ENCODE data around the gene SPOUT1. TPM values are rescaled to one million over a fixed set of nuclear protein-coding genes. Genes with fewer than 3 reads are reported as not detected.

Gene SPOUT1
- total RNA-seq, 1 donor from 2014 or later = 42.6 TPM

- peak; percentile 48 for ATAC-seq
These were observed 58.4 kb downstream of the SPOUT1 start for GRCh38 chr9:128771094-128771721.

GRCh38 chr9:128770286-128771030, 59.1 kb downstream of the SPOUT1 start:
- no peak for ATAC-seq

Other genes with a start within 250 kb of the SPOUT1 start
- gene DYNC2I2, start 172.9 kb downstream of the SPOUT1 start, total RNA-seq = 37.0 TPM
- gene SET, start 140.6 kb downstream of the SPOUT1 start, total RNA-seq = 267 TPM
- gene PKN3, start 127.3 kb downstream of the SPOUT1 start, total RNA-seq = 2.5 TPM
- 54.4 TPM for gene ZDHHC12, start 105.7 kb downstream of the SPOUT1 start, total RNA-seq
- 23.2 TPM for gene ZER1, start 57.9 kb downstream of the SPOUT1 start, total RNA-seq
- gene TBC1D13, start 42.5 kb downstream of the SPOUT1 start, total RNA-seq = 15.5 TPM
- gene ENDOG, start 11.3 kb downstream of the SPOUT1 start, total RNA-seq = 26.6 TPM
- gene KYAT1, start 52.2 kb upstream of the SPOUT1 start, total RNA-seq = 3.7 TPM
- gene LRRC8A, start 52.3 kb upstream of the SPOUT1 start, total RNA-seq = 75.8 TPM
- gene PHYHD1, start 91.2 kb upstream of the SPOUT1 start, total RNA-seq = 12.4 TPM
- 9.2 TPM for gene DOLK, start 117.8 kb upstream of the SPOUT1 start, total RNA-seq
- gene NUP188, start 117.9 kb upstream of the SPOUT1 start, total RNA-seq = 43.5 TPM
- gene SH3GLB2, start 198.5 kb upstream of the SPOUT1 start, total RNA-seq = 101 TPM
- gene MIGA2, start 206.8 kb upstream of the SPOUT1 start, total RNA-seq = 21.2 TPM

Measured in esophagus mucosa (tissue), 1 donor.